HG02678 (cell line): ENCODE data around the gene MXRA8.
"Not testable (repeated sequence)": the region's sequence is repeated elsewhere in the genome, so short reads cannot be mapped to it uniquely, and the experiment has no call there.

Experiments used
- ATAC-seq: cut with Tn5 transposase; IDR thresholded peaks from one replicate; pipeline ENCODE4 v1.9.1; 2021; ENCODE audit warnings: mild to moderate bottlenecking, moderate library complexity; ENCODE audit not compliant: unreplicated experiment

Gene MXRA8

DNA sequence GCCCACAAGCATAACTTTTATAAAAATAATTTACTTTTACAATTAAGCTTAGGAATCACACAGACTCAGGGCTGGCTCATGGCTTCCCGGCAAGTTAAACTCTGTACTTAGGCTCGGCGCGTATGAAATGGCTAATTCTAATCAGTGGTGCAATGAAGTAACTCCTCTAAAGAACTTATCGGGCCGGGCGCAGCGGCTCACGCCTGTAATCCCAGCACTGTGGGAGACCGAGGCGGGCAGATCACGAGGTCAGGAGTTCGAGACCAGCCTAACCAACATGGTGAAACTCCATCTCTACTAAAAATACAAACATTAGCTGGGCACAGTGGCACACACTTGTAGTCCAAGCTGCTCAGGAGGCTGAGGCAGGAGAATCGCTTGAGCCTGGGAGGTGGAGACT is 11.7 kb upstream of the MXRA8 start:
- not testable (repeated sequence) for ATAC-seq

DNA sequence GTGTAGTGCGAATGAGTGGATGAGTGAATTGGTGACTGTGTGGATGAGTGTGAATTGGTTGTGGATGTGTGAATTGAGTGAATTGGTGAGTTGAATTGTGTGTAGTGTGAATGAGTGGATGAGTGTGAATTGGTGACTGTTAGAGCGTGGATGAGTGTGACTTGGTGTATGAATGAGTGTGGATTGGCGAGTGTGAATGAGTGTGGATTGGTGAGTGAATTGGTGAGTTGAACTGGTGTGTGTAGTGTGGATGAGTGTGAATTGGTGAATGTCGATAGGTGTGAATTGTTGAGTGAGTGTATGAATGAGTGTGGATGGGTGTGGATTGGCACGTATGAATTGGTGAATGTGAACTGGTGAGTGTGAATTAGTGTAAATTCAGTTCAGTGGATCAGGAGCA is 9.0 kb upstream of the MXRA8 start:
- ATAC-seq: no peak

DNA sequence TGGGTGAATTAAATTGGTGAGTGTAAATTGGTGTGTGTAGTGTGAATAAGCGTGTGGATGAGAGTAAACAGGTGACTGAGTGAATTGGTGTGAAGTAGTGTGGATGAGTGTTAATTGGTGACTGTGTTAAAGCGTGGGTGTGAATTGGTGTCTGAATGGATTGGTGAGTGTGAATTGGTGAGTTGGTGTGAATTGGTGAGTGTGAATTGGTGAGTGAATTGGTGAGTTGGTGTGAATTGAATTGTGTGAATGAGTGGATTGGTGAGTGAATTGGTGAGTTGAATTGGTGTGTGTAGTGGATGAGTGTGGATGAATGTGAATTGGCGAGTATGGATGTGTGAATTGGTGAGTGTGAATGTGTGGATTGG is 8.3 kb upstream of the MXRA8 start:
- ATAC-seq: no peak

DNA sequence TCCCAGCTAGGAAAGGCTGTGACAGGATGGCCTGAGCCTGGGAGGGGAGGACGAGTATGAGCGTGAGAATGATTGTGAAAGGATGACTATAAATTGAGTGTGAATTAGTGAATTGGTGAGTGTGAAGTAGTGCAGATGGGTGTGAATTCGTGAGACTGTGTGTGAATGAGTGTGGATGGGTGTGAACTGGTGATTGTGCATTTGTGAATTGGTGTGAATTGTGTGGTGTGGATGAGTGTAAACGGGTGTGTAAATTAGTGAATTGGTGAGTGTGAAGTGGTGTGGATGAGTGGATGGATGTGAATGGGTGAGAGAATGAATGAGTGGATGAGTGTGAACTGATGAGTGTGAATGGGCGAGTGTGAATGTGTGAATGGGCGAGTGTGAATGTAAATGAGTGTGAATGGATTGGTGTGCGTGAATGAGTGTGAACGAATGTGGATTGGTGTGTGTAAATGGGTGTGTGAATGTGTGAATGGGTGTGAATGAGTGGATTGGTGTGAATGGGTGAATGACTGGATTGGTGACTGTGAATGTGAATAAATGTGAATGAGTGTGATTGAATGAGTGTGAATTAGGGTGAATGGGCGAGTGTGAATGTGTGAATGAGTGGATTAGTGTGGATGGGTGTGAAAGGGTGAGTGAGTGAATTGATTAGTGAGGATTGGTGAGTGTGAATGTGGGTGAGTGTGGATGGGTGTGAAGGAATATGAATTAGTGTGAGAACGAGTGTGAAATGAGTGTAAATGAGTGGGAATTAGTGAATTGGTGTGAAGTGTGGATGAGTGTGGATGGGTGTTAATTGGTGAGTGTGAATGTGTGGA is 7.7 kb upstream of the MXRA8 start:
- no peak for ATAC-seq

DNA sequence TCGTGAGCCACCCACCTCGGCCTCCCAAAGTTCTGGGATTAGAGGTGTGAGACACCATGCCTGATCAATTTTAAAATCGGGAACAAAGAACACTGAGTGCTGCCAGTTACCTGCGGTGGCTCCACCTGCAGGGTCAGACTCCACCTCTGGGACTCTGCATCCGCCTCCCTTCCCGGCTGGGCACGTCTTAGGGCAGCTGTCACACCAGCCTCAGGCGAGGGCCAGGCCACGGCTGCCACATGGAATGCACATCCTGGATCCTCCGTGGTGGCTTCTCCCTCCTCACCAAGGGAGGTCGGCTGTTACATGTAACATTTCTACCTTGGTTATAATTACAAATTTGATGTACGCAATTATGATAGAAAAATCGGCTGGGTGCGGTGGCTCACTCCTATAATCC is 5.9 kb upstream of the MXRA8 start:
- ATAC-seq: no peak

DNA sequence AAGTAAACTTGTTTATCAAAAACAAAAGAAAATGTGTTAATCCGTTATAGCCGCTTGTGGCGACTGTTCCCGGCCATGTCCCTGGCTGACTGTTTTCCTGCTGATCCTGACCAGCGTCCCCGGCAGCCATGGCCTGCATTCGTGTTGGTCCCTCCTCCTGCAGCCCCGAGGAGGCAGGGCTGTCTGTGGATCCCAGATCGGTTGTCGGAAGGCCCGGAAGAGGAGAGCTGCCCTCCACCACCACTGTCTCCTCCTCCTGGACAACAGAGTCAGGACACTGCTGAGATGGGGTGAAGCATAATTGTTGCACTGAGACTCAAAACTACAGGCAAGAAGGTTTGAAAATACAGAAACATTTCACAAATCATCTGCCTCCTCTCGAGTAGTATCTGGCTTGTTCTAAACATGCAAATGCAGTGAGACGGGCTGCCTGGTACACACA is 3.6 kb upstream of the MXRA8 start:
- no peak for ATAC-seq

DNA sequence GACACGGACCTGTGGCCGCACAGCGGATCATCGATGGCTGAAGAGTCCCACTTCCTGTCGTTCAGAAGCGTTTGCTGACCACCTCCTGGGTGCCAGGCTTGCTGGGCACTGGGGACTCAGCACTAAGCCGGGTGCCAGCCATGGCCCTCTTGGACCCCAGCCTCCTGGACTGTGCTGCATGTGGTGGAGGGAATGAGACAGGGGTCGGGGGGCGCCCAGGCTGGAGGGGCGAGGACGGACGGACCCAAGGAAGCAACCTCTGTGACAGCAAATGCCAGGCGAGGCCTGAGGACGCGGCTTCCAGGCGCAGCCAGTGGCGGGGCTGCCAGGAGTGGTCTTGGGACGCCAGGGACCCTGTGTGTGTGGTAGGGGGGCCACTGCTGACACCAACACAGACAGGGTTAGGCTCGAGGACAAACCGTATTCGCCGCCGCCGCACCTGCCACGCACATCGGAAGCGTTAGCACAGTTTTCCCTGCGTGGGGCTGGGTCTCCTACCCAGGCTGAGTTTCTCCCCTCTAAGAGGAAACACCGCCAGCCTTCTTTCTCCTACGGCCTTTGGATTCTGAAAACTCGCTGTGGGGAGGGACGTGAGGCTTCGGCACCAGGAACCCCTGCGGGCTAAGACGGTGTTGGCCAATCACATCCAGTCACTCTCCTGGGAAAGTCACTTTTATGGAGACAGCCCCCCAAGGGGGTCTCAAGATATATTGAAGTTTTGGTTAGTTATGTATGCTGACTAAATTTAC is 3.1 kb upstream of the MXRA8 start:
- no peak for ATAC-seq

DNA sequence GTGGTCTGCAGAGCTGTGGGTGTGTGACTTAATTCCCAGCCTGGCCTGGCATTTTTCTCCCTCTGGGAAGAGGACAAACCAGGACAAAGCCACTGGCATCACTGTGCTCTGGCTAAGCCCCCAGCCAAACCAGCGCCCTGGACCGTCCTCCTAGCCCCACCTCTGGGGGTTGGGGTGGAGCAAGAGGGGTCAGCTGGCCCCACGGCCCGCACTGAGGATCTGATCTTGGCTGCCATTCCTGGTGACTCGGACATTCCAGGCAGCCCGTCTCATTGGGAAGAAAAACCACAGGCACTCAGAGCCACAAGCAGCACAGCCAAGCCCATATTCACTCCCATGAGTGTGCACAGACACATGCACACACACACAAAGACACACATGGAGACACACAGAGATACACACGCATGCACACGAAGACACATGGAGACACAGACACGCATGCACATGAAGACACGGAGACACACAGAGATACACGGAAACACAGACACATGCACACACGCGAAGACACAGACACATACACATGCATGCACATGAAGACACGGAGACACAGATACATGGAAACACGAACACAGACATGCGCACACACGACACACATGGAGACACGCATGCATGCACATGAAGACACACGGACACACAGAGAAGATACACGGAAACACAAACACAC is 2.3 kb upstream of the MXRA8 start:
- no peak for ATAC-seq

DNA sequence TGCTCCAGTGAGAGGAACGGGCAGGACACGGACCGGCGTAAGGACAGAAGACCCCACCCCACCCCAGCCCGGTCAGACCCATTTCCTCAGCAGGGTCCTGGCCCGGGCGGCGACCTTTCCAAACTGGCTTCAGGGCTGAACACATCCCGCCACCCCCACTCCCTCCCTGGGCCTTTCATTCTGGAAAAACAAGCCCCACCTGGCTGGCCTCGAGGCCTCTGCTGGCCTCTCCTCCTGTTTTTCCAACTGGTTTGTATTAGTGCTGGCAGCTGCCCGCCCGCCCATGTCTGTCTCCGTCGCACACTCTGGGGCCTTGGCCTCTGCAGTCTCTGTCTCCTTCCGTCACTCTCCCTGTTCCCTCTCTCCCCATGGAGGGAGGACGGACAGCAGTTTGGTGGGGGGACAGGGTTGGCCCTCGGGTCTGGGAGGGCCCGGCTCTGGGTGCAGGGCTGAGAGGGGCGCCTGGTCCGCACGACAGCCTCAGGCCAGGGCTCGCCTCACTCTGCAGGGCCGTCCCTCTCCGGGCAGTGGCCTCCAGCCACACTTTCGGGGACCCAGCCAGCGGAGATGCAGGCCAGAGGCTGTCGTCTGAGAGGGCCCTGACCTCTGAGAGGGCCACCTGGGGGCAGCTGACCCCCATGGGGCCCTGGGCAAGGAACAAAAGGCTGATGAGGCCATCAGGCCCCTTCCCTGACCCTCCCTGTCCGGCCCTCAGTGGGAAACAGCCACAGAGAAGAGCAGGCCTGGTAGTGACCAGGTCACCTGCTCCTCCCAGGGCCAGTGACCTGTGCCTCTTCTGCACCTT is 1.5 kb upstream of the MXRA8 start:
- no peak for ATAC-seq

DNA sequence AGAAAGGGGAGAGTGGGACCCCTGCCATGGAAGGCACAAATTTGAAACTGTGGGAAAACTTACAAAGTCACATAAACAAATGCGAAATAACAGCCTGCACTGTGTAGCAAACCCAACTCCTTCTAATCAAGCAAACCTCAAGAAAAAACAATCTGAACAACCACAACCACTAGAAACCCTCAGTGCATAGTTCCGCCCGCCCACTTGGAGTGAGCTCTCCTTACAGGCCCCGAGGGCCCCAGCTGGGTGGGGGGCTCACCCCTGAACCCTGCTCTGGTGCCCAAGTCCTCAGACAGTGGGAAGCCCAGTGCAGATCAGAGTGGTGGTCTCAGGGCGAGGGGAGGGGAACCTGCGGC is 931 bp upstream of the MXRA8 start:
- ATAC-seq: no peak

DNA sequence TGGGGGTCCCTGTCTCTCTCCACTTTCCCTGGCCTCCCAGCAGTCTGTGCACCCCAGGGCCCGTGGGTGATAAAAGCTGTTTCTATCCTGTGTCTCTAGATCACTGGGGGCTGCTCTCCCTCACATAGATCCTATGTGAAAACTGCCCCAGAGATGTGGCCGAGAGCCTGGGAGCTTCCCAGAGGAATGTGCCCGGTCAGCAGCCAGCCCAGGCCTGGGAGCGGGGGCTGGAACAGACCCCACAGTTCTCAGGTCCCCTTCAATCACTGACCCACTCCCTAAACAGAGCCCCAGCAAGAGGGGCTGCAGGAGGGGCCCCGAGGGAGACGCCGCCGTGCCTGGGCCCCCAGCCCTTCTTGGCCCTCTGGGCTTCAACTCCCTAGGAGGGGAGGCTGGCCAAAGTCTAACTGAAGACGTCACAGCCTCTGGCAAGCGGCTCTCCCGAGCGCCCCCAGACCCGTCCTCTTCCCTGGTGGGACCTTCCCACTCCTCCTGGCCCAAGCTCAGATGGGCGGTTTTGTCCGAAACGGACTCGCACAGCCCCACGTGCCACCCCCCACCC is 403 bp downstream of the MXRA8 start:
- no peak for ATAC-seq

DNA sequence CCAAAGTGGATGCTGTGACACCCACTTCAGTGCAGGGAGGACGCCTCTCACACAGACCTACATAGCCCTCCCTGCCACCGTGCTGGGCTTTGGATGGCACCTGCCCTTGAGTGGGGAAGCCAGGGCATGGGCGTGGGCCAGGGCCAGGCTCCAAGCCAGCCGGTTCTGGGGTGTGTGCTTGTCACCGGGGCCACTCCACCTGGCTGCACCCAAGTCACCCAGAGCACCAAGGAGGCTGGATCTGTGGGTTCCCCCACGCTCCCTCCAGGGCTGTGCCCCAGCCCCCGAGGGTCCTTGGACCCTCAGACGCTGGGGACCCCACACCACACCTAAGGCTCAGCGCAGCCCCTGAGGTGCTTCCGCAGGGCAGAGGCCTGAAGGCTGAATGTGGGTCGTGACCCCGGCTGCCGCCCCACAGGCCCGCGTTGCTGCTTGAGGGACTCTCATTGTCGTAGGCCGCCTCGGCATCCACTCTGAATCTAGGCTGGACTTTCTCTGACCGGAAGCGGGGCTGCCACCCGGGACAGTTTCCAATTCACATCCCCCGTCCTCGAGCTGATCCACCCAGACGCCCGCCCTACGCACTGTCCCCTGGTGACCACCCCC is 1.5 kb downstream of the MXRA8 start:
- ATAC-seq: no peak

DNA sequence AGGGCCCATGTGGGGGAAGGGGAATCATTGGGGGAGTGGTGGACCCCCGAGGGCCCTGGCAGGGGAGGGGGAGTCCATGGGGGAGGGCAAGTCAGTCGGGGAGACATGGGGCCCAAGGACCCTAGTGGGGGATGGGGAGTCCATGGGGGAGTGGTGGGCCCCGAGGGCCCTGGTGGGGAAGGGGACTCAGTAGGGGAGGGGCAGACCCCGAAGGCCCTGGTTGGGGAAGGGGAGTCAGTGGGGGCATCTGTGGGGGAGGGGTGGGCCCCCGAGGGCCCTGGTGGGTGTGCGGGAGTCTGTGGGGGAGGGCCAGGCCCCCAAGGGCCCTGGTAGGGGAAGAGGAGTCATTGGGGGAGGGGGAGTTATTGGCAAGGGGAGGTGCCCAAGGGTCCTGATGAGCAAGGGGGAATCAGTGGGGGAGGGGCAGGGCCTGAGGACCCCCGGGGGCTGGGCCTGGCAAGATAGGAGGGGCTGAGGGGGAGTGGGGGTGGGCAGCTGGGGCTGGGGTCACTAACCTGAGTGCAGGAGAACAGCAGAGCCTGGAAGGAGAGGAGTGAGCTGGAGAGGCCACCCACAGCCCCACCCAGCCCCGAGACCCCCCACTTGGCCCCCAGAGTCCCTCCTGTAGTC is 2.1 kb downstream of the MXRA8 start:
- no peak for ATAC-seq

DNA sequence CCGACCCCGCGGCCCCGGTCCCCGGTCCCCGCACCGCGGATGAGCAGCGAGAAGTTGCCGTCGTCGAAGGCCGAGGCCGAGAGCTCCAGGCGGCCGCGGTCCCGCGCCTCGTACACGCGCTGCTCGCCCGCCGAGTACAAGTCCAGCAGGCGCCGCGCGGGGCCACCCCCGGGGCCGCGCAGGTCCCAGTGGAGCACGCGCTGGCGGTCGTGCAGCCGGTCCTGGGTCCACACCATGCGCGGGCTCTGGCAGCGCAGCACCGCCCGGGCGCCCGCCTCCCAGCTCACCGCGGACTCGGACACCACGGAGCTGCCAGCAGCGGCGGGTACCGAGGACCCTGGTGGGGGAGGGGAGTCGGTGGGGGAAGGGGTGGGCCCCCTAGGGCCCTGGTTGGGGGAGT is 2.9 kb downstream of the MXRA8 start:
- no peak for ATAC-seq

DNA sequence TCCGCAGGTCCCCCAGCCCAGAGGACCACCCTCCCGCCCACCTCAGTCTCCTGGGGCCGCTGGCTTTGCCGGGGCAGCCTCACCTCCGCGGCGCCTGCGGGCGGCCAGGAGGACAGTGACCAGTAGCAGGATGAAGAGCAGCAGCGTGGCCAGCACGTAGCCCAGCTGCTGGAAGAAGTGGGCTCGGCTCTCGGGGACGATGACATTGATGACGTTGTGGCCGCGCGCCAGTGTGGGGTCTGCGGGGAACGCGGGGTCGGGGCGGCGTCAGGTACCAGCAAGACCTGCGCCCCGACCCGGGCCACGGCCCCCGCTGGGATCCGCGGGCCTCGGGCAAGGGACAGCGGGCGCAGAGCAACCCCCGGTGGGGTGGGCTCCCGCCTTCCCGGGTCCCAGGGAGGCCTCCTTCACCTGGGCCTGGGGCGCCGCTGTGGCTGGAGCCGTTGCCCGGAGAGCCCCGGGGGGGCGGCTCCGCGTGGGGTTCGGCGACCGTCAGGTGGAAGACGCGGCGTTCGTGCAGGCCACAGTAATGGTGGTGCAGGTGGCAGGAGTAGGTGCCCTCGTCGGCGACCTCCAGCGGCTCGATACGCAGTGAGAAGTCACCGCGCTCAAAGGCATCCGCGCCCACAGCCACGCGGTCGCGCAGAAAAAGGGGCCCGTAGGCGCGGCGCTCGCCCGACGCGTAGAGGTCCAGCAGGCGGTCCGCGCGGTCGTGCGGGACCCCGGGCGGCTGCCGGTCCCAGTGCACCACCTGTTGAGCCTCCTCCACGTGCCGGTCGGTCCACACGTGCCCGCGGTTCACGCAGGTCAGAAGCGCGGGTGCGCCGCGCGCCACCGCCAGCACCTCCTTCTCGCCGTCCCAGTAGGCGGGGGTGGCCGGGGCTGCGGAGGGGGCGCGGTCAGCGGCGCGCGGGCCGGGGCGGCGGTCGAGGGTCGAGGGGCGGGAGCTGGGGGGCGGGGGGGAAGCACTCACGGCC is 3.8 kb downstream of the MXRA8 start:
- no peak for ATAC-seq

DNA sequence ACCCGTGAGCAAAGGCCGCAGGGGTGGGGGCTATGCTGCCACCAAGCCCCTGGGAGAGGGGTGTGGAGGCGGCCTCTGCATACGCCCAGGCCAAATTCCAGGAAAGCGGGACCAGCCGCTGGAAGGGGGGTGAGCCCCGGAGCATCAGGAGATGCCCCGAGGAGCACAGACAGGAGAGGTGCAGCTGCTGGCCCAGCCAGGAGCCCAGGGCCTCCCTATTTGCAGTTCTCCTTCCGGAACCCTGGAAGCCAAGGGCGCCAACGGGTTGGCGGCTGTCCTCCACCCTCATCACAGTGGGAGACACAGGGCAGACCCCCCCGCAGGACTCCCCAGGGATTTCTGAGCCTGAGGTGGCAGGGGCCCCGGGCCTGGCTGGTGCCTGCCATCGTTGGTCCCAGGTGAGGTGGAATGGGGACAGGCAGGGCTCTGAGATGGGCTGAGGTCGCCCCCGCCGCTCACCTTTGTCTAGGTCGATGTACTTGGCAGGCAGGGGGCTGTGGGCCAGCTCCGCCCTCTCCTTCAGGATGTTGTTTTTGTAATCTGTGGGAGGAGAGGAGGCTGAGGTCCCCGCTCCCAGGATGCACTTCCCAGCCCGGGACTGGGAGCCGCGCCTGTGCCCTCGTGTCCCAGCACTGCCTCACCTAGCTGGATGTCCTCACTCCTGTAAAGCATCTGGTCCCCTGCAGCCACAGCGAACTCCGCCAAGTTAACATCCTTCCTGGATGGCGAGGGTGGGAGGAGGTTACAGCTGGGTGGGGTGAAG is 4.8 kb downstream of the MXRA8 start:
- no peak for ATAC-seq

DNA sequence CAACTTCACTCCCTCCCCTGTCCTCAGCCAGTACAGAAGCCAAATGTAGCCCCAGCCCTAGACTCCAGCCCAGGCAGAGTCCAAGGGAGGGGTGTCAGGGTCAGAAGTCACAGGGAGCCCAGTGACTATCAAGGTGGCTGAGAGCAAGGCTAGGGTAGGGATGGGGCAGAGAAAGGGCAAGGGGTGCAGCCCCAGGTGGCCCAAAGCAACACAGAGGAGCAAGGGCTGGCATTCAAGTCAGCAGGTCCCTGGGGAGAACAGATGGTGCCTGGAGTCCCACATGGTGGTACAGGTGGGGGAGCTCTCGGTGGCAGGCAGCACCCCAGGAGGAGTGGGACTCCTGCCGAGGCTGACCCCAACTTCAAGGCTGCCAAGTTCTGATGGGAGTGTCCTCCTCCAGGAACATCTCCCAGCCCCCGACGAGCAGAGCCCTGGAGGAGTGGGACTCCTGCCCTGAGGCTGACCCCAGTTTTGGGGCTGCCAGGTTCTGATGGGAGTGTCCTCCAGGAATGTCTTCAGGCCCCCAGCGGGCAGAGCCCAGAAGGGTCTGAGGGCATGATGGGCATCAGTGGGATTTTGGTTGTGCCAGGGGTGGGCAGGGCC is 5.5 kb downstream of the MXRA8 start:
- ATAC-seq: no peak
